Measurements from ENCODE around the gene HEPN1.

Gene HEPN1

DNA sequence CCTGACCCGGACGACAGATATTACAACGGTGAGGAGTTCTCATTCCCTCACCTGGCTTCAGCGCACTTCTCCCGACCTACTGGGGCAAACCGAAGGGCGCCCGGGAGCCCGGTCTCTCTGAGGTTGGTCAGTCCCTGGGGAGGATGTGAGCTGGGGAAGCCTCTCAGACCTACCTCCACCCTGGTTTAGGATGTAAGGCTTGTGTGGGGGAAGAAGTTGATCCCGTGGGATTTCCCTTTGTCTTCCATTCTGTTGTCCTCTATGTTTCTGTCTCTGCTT lies 41.5 kb upstream of the HEPN1 start:
- ChIA-PET CTCF (interaction anchor here (0.6 to 0.7 kb wide), 3 partner anchors 68 to 649 kb away, joined by 3 to 5 read pairs (median 5); no protein-coding TSS in a partner anchor), POLR2A (ENCODE audit: low non-redundant PET) (no interaction called here)
- no peak for DNase-seq (ENCODE audit: low spot score)
- TF ChIP-seq, protein P1, sequence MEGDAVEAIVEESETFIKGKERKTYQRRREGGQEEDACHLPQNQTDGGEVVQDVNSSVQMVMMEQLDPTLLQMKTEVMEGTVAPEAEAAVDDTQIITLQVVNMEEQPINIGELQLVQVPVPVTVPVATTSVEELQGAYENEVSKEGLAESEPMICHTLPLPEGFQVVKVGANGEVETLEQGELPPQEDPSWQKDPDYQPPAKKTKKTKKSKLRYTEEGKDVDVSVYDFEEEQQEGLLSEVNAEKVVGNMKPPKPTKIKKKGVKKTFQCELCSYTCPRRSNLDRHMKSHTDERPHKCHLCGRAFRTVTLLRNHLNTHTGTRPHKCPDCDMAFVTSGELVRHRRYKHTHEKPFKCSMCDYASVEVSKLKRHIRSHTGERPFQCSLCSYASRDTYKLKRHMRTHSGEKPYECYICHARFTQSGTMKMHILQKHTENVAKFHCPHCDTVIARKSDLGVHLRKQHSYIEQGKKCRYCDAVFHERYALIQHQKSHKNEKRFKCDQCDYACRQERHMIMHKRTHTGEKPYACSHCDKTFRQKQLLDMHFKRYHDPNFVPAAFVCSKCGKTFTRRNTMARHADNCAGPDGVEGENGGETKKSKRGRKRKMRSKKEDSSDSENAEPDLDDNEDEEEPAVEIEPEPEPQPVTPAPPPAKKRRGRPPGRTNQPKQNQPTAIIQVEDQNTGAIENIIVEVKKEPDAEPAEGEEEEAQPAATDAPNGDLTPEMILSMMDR (conservative IDR thresholded peaks at IDR 0.05; ENCODE audit: low read depth) = no peak
- peak overlapping the region; percentile 86 for H3K27ac ChIP-seq

DNA sequence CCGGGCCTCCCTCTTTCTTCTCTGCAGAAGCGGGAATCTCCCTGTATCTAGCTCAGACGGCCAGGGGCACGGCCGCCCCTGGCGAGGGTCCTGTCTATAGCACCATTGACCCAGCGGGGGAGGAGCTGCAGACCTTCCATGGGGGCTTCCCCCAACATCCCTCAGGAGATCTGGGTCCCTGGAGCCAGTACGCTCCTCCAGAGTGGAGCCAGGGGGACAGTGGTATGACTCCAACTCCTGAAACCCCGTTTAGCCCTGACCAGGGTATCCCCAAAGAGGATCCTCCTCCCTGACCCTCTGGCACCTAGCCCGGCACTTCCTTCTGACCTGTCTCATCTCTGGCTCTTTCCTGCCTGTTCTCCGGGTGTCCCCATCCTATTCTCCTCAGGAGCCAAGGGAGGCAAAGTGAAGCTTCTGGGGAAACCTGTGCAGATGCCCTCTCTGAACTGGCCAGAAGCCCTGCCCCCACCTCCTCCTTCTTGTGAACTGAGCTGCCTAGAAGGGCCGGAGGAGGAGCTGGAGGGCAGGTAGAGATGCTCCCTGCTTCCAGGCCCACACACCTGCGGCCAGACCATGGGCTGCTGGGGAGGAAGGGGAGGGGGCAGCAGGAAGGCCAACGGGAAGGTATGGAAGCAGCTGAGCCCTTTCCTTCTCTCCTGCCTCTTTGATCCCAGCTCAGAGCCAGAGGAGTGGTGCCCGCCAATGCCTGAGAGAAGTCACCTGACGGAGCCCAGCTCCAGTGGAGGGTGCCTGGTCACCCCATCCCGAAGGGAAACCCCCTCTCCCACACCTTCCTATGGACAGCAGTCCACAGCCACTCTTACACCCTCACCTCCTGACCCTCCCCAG lies 40.9 kb upstream of the HEPN1 start:
- peak overlapping the region; percentile 86 for H3K27ac ChIP-seq
- ChIA-PET CTCF (interaction anchor here (0.6 to 1.5 kb wide), 4 partner anchors 67 to 649 kb away, joined by 3 to 5 read pairs (median 4); no protein-coding TSS in a partner anchor), POLR2A (ENCODE audit: low non-redundant PET) (no interaction called here)
- DNase-seq (ENCODE audit: low spot score) = no peak
- TF ChIP-seq, protein P1 (conservative IDR thresholded peaks at IDR 0.05; ENCODE audit: low read depth) = no peak

DNA sequence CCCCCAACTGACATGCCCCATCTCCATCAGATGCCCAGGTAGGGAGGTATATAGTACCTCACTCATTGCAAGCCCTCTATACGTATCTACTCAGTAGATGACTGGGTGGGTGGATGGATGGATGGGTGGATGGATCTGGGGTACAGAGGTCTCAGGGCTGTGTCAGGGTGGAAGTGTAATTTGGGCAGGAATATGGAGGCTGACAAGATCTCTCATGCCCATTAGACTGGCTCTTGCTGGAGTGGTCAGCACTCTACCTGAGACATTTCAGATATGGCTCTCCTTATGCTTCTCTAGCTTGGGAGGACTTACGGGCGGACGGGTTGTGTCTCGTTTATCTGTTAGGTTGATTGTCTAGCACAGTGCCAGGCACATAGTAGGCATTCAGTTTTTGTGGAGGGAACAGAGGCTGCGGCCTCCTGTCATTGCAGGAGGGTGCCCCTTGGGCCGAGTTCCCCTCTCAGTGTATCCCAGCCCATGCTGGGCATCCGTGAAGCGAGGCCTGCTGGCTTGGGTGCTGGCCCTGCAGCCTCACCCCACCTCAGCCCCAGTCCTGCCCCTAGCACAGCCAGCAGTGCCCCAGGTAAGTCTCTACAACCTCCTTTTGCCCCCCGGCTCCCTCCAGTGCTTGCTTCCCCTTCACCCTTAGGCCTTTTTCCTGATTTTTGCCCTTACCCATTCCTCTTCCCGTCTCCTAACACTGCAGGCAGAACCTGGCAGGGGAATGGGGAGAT lies 40.1 kb upstream of the HEPN1 start:
- no peak for DNase-seq (ENCODE audit: low spot score)
- H3K27ac ChIP-seq = peak overlapping the region; percentile 86; the same call in 1 of the 2 replicates
- CTCF ChIA-PET = interaction anchor here (1.5 kb wide), 1 partner anchor 468 kb away, joined by 4 read pairs; no protein-coding TSS in a partner anchor
- POLR2A ChIA-PET (ENCODE audit: low non-redundant PET) = no interaction called here
- TF ChIP-seq, protein P1 (conservative IDR thresholded peaks at IDR 0.05; ENCODE audit: low read depth) = no peak

DNA sequence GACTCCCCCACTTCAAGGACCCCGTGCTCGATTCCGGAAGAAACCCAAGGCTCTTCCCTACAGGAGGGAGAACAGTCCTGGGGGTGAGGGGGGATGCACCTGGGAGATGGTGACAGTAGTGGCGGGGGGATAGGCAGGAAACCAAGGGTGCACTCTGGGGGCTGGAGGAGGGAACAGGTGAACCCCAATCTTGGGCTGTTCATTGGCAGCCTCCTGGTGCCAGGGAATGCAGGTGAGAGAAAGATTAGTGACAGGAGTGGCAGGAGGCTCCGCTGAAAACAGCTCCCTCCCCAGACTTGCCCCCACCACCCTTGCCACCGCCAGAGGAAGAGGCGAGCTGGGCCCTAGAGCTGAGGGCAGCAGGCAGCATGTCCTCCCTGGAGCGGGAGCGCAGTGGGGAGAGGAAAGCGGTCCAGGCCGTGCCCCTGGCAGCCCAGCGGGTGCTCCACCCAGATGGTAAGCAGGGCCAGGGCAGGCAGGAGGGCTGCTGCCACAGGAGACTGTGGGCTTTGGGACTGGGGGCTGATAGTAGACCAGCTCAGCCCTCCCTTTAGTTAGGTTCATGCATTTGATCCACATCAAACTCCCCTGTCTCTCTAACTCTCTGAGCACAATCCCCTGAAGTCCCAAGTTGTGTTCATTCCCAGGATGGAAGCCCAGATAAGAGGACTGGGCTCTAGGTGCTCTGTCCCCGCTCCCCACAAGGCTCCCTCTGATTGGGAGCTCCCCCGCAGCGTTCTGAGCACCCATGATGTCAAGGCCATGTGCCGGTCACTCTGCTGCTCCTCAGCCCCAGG lies 39.4 kb upstream of the HEPN1 start:
- H3K27ac ChIP-seq = peak overlapping the region; percentile 12
- CTCF ChIA-PET = interaction anchor here (1.5 kb wide), 1 partner anchor 467 kb away, joined by 4 read pairs; no protein-coding TSS in a partner anchor
- POLR2A ChIA-PET (ENCODE audit: low non-redundant PET) = no interaction called here
- TF ChIP-seq, protein P1 (conservative IDR thresholded peaks at IDR 0.05; ENCODE audit: low read depth) = no peak
- no peak for DNase-seq (ENCODE audit: low spot score)

DNA sequence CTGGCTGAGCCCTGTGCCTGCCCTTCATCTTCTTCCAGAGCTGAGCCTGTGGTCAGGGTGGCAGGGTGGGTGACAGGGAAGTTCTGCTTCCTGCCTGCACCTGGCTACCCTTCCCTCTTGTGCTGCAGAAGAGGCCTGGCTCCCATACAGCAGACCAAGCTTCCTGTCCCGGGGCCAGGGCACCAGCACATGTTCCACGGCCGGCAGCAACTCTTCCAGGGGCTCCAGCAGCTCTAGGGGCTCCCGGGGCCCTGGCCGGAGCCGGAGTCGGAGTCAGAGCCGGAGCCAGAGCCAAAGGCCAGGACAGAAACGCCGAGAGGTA lies 38.8 kb upstream of the HEPN1 start:
- POLR2A ChIA-PET (ENCODE audit: low non-redundant PET) = no interaction called here
- DNase-seq (ENCODE audit: low spot score) = no peak
- CTCF ChIA-PET = no interaction called here
- peak overlapping the region; percentile 12 for H3K27ac ChIP-seq
- TF ChIP-seq, protein P1 (conservative IDR thresholded peaks at IDR 0.05; ENCODE audit: low read depth) = no peak

DNA sequence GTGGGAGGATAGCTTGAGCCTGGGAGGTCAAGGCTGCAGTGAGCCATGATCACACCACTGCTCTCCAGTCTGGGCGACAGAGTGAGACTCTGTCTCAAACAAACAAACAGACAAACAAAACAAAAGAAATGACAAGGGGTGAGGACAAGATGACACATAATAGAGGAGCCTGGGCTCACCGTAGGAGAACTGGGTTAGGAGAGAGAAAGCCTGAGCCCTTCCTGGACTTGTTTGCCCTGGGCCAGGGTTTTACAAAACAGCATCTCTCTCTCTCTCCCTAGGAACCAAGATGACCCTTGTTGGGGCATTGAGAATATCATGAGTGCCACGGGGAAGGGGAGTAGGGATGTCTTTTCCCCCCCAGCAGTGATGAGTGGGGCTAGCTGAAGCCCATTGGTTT lies 38.1 kb upstream of the HEPN1 start:
- TF ChIP-seq, protein P1 (conservative IDR thresholded peaks at IDR 0.05; ENCODE audit: low read depth) = no peak
- ChIA-PET POLR2A (ENCODE audit: low non-redundant PET) (no interaction called here), CTCF (no interaction called here)
- peak overlapping the region; percentile 12 for H3K27ac ChIP-seq
- no peak for DNase-seq (ENCODE audit: low spot score)

All from RWPE1 (cell line).